Measurements from ENCODE around the gene SORCS1.

SORCS1 gene

GRCh38 chr10:106873770-106874603 is 290.5 kb downstream of the SORCS1 start:
- DNase-seq = no peak

- no peak for DNase-seq
These were observed 292.3 kb downstream of the SORCS1 start for GRCh38 chr10:106872176-106872575.

- no peak for DNase-seq
These were observed 298.2 kb downstream of the SORCS1 start for GRCh38 chr10:106866244-106866845.

GRCh38 chr10:106864031-106864430 is 300.5 kb downstream of the SORCS1 start:
- no peak for DNase-seq

- DNase-seq = no peak
These were observed 301.0 kb downstream of the SORCS1 start for GRCh38 chr10:106863549-106863948.

- DNase-seq = no peak
These were observed 304.4 kb downstream of the SORCS1 start for GRCh38 chr10:106859892-106860652.

GRCh38 chr10:106857728-106858127 is 306.8 kb downstream of the SORCS1 start:
- no peak for DNase-seq

- no peak for DNase-seq
These were observed 307.3 kb downstream of the SORCS1 start for GRCh38 chr10:106857213-106857612.

GRCh38 chr10:106836933-106837663 is 327.4 kb downstream of the SORCS1 start:
- DNase-seq = no peak

- DNase-seq = no peak
These were observed 331.7 kb downstream of the SORCS1 start for GRCh38 chr10:106832846-106833245.

GRCh38 chr10:106830471-106830870 is 334.0 kb downstream of the SORCS1 start:
- no peak for DNase-seq

- DNase-seq = no peak
These were observed 334.5 kb downstream of the SORCS1 start for GRCh38 chr10:106830006-106830405.

GRCh38 chr10:106826716-106827115 is 337.8 kb downstream of the SORCS1 start:
- DNase-seq = no peak

GRCh38 chr10:106825576-106826364 is 338.7 kb downstream of the SORCS1 start:
- no peak for DNase-seq

GRCh38 chr10:106820579-106820978 is 343.9 kb downstream of the SORCS1 start:
- DNase-seq = no peak

GRCh38 chr10:106819490-106819889 is 345.0 kb downstream of the SORCS1 start:
- no peak for DNase-seq

- no peak for DNase-seq
These were observed 348.0 kb downstream of the SORCS1 start for GRCh38 chr10:106816318-106817085.

GRCh38 chr10:106815427-106816043 is 349.0 kb downstream of the SORCS1 start:
- no peak for DNase-seq

GRCh38 chr10:106804992-106805582 is 359.4 kb downstream of the SORCS1 start:
- DNase-seq = no peak

- DNase-seq = no peak
These were observed 361.6 kb downstream of the SORCS1 start for GRCh38 chr10:106802949-106803348.
